A673 (cell line): ENCODE data around the gene FOXO1.

Experiments used
- EZH2 ChIP-seq: fragments of 200-600 bp; sonication (generic); IDR thresholded peaks from 2 replicates; pipeline ENCODE4 v1.6.1; 2017; ENCODE audit warnings: borderline replicate concordance, low read depth, mild to moderate bottlenecking, mixed read lengths, antibody characterized with exemption, low read length; ENCODE audit not compliant: poor library complexity, severe bottlenecking
- TF ChIP-seq, protein P1 (sequence below): fragments of 300-800, 200-600 bp; sonication (generic); conservative IDR thresholded peaks from 2 replicates; pipeline ENCODE4 v1.5.1; 2017; ENCODE audit warnings: low read depth, mild to moderate bottlenecking, antibody characterized with exemption, low read length, moderate library complexity, mixed read lengths

DNA sequence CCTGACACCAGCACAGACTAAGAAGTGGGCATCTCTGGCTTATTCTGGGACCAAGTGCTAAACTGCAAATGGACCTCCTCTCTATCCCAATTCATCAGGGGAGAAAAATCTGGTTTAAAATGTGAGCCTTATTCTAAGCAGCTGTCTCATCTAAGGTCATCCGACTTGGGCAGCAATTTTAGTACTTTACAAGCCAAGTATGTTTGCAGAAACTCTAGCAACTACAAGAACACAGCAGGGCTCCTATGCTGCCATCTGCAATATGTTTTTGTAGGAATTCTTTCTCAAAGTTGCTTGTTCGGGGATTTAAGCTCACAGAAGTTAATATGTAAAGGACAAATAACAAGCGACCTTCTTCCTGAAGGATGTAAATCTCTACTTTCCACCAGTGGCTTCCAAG is 113.1 kb downstream of the FOXO1 start:
- TF ChIP-seq, protein P1, sequence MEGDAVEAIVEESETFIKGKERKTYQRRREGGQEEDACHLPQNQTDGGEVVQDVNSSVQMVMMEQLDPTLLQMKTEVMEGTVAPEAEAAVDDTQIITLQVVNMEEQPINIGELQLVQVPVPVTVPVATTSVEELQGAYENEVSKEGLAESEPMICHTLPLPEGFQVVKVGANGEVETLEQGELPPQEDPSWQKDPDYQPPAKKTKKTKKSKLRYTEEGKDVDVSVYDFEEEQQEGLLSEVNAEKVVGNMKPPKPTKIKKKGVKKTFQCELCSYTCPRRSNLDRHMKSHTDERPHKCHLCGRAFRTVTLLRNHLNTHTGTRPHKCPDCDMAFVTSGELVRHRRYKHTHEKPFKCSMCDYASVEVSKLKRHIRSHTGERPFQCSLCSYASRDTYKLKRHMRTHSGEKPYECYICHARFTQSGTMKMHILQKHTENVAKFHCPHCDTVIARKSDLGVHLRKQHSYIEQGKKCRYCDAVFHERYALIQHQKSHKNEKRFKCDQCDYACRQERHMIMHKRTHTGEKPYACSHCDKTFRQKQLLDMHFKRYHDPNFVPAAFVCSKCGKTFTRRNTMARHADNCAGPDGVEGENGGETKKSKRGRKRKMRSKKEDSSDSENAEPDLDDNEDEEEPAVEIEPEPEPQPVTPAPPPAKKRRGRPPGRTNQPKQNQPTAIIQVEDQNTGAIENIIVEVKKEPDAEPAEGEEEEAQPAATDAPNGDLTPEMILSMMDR: no peak
- TF ChIP-seq EZH2: no peak
